Measurements from ENCODE around the gene HIVEP3. TPM values are rescaled to one million over a fixed set of nuclear protein-coding genes. Genes with fewer than 3 reads are reported as not detected.

The HIVEP3 gene
- polyA plus RNA-seq, 1 of the 3 experiments (the other 2 are of a cell fraction), result 6.4 TPM

GRCh38 chr1:41583658-41584547 lies 334.8 kb downstream of the HIVEP3 start (continued):
- TF ChIP-seq EP300 (IDR thresholded peaks at IDR 0.05; ENCODE audit: borderline replicate concordance in 1 of 2, low read depth in 1 of 2, low read length in 1 of 2) (no peak), FOSL2 (IDR thresholded peaks at IDR 0.05; ENCODE audit: borderline replicate concordance, low read depth) (no peak)

- ChIA-PET POLR2A (no interaction called here), CTCF (interaction anchor here (1.4 to 4.5 kb wide), 2 partner anchors 9 to 590 kb away, joined by 3 to 26 read pairs; no protein-coding TSS in a partner anchor)
- no peak for DNase-seq
- H4K20me1 ChIP-seq (ENCODE audit: insufficient read depth), result no peaks in the 10 kb centered on the region
- 92% methylated on average over 22 of the region's 36 CpGs for WGBS (ENCODE audit: low lambda C conversion rate)
- H3K4me1 ChIP-seq (ENCODE audit: control insufficient read depth in 1 of 2, insufficient read depth in 2 of 2, low read depth in 1 of 2, low read length in 1 of 2), result no peaks in the 10 kb centered on the region
- no peaks in the 10 kb centered on the region for H3F3A ChIP-seq (replicated peaks; ENCODE audit: insufficient read depth)
- no peaks in the 10 kb centered on the region for H3K79me2 ChIP-seq (ENCODE audit: insufficient read depth)
- no peak overlapping the region for H3K27ac ChIP-seq (ENCODE audit: low read depth in 2 of 2, low read length in 1 of 2)
- no peaks in the 10 kb centered on the region for H3K27me3 ChIP-seq (ENCODE audit: insufficient read depth)
- no peaks in the 10 kb centered on the region for H3K9me2 ChIP-seq
- H3K36me3 ChIP-seq (replicated peaks in 1 of 2; ENCODE audit: control insufficient read depth in 1 of 2, insufficient read depth in 2 of 2, low read length in 1 of 2), result no peaks in the 10 kb centered on the region
- no peak overlapping the region for H3K4me3 ChIP-seq (ENCODE audit: low read depth in 2 of 2, low read length in 1 of 2)
- no peak overlapping the region for H2AFZ ChIP-seq (ENCODE audit: low read depth)
- no peak overlapping the region for H3K9ac ChIP-seq
- TF ChIP-seq JUND (IDR thresholded peaks at IDR 0.05) (no peak), TCF12 (IDR thresholded peaks at IDR 0.05) (no peak), TAF1 (IDR thresholded peaks at IDR 0.05; ENCODE audit: borderline replicate concordance, low read depth, low read length) (no peak), MXI1 (IDR thresholded peaks at IDR 0.05; ENCODE audit: low read depth, low read length) (no peak), SIN3A (IDR thresholded peaks at IDR 0.05; ENCODE audit: borderline replicate concordance, low read depth, low read length) (no peak), FOXJ3 (CRISPR knock-in tag; IDR thresholded peaks at IDR 0.05) (no peak), IRF3 (IDR thresholded peaks at IDR 0.05; ENCODE audit: low read depth, low read length) (no peak), EZH2phosphoT487 (IDR thresholded peaks at IDR 0.05; ENCODE audit: borderline replicate concordance, low read depth) (no peak), NFIC (IDR thresholded peaks at IDR 0.05; ENCODE audit: borderline replicate concordance) (no peak), MEF2A (IDR thresholded peaks at IDR 0.05; ENCODE audit: borderline replicate concordance, low read depth) (no peak), MAX (IDR thresholded peaks at IDR 0.05; ENCODE audit: low read depth) (no peak), GABPA (IDR thresholded peaks at IDR 0.05; ENCODE audit: low read depth) (no peak), FOSL2 (IDR thresholded peaks at IDR 0.05; ENCODE audit: borderline replicate concordance, low read depth) (no peak)
- TF ChIP-seq, protein P1, sequence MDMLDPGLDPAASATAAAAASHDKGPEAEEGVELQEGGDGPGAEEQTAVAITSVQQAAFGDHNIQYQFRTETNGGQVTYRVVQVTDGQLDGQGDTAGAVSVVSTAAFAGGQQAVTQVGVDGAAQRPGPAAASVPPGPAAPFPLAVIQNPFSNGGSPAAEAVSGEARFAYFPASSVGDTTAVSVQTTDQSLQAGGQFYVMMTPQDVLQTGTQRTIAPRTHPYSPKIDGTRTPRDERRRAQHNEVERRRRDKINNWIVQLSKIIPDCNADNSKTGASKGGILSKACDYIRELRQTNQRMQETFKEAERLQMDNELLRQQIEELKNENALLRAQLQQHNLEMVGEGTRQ (IDR thresholded peaks at IDR 0.05; ENCODE audit: borderline replicate concordance, low read depth, low read length), result no peak
- H3K4me2 ChIP-seq, result no peak overlapping the region
- no peaks in the 10 kb centered on the region for H3K9me3 ChIP-seq
Observed at GRCh38 chr1:41582851-41583657, 335.7 kb downstream of the HIVEP3 start.
